Prostate gland (tissue), 2 donors: ENCODE data around the gene FNDC3B. TPM values are rescaled to one million over a fixed set of nuclear protein-coding genes. Genes with fewer than 3 reads are reported as not detected.

ENCODE experiments used
- DNase-seq: peaks from one replicate; pipeline ENCODE4 v3.0.0-alpha.2; 2019; ENCODE audit warnings: low spot score
- H3K27ac ChIP-seq, 2 donors: fragments of 200-600 bp; sonication (generic); 2 replicates each; pipeline ENCODE4 v1.5.1; 2017 to 2019
- H3K27me3 ChIP-seq: fragments of 200-600 bp; sonication (generic); replicated peaks from 2 replicates; pipeline ENCODE4 v1.5.1; 2019; ENCODE audit not compliant: insufficient read depth
- H3K36me3 ChIP-seq, 2 donors: fragments of 200-600 bp; sonication (generic); 1 replicate in 1 of 2; 2 replicates in 1 of 2; pipeline versions ENCODE4 v1.5.1 to v1.8.1; 2017 to 2019
- H3K4me1 ChIP-seq: fragments of 200-600 bp; sonication (generic); replicated peaks from 2 replicates; pipeline ENCODE4 v1.5.1; 2019
- H3K4me3 ChIP-seq, 2 donors: fragments of 200-600 bp; sonication (generic); 2 replicates each; pipeline ENCODE4 v1.5.1; 2017 to 2019
- H3K9me3 ChIP-seq: fragments of 200-600 bp; sonication (generic); 2 replicates; pipeline ENCODE4 v1.5.1; 2017
- POLR2A ChIP-seq: fragments of 450-650 bp; IDR thresholded peaks from one replicate; pipeline ENCODE4 v1.6.1; 2016; ENCODE audit warnings: antibody characterized with exemption, mild to moderate bottlenecking
- POLR2AphosphoS5 ChIP-seq: sonication (generic); formaldehyde crosslinking; IDR thresholded peaks from one replicate; pipeline ENCODE4 v1.6.1; 2017; ENCODE audit warnings: antibody characterized with exemption
- WGBS: methylation state at CpG from one replicate; pipeline ENCODE4 v1.1.5; 2018; 5-methylcytosine and 5-hydroxymethylcytosine counted together
- intact Hi-C: fragments of 100-400 bp; cut with DNase I; formaldehyde crosslinking; loops from one replicate; pipeline ENCODE4 v1.14.2; 2022
- total RNA-seq, 2 donors: library from RNA; depleted of rRNA; stranded (reverse); fragments of >200 nt; gene quantifications; one replicate each; pipeline ENCODE4 v1.1.0, GENCODE V29; 2016
- TF ChIP-seq, protein P1 (sequence below), 4 experiments: fragments of 200-600 bp in 2 of 4; fragments of 450-650 bp in 2 of 4; sonication (generic) in 2 of 4; IDR thresholded peaks; 1 replicate in 3 of 4; 2 replicates in 1 of 4; pipeline ENCODE4 v1.5.1; 2016 to 2019; ENCODE audit warnings: antibody characterized with exemption in 4 of 4, mild to moderate bottlenecking in 2 of 4, moderate library complexity in 2 of 4

FNDC3B gene
- total RNA-seq, 2 donors from 2014 or later = 35.9 to 62.4 TPM

DNA sequence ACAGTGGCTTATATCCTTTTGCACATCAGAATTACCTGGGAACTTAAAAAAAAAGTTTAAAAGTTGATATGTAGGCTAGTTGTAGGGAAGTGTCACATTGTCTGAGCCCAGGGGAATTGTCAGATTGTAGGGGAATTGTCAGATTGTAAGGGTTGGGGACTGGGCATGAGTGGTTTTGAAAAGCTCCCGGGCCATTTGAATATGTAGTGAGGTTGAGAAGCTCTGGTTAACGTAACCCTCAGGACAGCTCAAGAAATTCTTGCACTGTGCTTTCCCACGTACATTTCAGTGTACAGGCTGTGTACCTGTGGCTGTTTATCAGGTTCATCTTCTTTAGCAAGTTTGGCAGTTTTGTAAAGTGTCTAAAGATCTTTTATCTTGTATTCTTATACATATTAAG, 107.0 kb downstream of the FNDC3B start:
- intact Hi-C loops = no loop called here
- no peak for DNase-seq
- no peak for TF ChIP-seq POLR2A
- TF ChIP-seq, protein P1, sequence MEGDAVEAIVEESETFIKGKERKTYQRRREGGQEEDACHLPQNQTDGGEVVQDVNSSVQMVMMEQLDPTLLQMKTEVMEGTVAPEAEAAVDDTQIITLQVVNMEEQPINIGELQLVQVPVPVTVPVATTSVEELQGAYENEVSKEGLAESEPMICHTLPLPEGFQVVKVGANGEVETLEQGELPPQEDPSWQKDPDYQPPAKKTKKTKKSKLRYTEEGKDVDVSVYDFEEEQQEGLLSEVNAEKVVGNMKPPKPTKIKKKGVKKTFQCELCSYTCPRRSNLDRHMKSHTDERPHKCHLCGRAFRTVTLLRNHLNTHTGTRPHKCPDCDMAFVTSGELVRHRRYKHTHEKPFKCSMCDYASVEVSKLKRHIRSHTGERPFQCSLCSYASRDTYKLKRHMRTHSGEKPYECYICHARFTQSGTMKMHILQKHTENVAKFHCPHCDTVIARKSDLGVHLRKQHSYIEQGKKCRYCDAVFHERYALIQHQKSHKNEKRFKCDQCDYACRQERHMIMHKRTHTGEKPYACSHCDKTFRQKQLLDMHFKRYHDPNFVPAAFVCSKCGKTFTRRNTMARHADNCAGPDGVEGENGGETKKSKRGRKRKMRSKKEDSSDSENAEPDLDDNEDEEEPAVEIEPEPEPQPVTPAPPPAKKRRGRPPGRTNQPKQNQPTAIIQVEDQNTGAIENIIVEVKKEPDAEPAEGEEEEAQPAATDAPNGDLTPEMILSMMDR (IDR thresholded peaks at IDR 0.05) = no peak
- no peak for TF ChIP-seq POLR2AphosphoS5
- H3K4me1 ChIP-seq = no peaks in the 10 kb centered on the region
- no peaks in the 10 kb centered on the region for H3K9me3 ChIP-seq
- no peak overlapping the region for H3K27ac ChIP-seq
- H3K27me3 ChIP-seq = no peaks in the 10 kb centered on the region
- whole genome bisulfite sequencing = 47% methylated on average over 3 of the region's 3 CpGs
- H3K36me3 ChIP-seq = no peaks in the 10 kb centered on the region
- H3K4me3 ChIP-seq = no peak overlapping the region

DNA sequence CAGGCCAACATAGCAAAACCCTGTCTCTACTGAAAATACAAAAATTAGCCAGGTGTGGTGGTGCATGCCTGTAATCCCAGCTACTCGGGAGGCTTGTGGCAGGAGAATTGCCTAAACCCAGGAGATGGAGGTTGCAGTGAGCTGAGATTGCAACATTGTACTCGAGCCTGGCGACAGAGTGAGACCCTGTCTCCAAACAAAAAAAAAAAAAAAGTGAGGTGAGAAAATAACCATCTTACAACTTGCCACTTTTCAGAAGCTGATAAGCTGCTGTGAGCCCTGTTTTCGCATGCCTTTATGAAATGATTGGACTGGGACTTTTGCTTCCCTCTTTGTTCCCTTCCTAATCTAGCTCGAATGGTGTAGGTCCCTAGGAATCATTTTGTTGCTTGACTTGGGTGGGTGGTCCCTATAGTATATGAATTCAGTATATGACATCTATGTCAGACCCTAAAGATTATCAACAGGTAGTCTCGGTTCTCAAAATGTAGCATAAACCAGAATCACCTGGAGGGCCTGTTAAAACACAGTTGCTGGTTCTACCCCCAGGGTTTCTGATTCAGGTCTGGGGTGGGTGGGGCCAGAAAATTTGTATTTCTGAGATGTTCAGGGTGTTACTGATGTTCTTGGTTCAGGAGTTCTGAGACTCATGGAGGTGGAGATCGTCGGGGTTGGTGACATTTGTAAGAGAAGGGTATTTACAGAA, 107.9 kb downstream of the FNDC3B start:
- intact Hi-C loops = no loop called here
- Histone ChIP-seq H3K27ac (no peak overlapping the region), H3K4me3 (no peak overlapping the region), H3K36me3 (no peaks in the 10 kb centered on the region), H3K9me3 (no peaks in the 10 kb centered on the region), H3K4me1 (no peaks in the 10 kb centered on the region), H3K27me3 (no peaks in the 10 kb centered on the region)
- no peak for TF ChIP-seq POLR2AphosphoS5
- no peak for TF ChIP-seq POLR2A
- TF ChIP-seq, protein P1 (IDR thresholded peaks at IDR 0.05) = no peak
- 96% methylated on average over 8 of the region's 8 CpGs for WGBS
- no peak for DNase-seq

DNA sequence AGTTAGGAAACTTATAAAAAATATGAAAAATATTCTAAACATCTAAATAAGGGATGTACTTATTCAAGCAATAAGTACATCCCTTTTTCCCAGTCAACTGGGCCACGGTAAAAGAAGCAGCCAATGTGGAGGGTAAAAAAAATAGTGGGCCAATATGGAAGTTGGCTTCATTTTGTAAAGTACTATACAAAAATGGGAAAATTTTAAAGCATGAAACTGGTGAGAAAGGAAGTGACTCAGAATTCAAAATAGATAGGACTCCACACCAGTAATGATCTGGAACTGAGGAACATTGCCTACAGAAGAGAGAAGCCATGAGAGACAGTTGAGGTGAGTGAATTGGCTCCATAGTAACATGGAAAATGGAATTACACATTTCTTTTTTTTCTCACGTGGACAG, 108.9 kb downstream of the FNDC3B start:
- TF ChIP-seq POLR2A (no peak), POLR2AphosphoS5 (no peak)
- TF ChIP-seq, protein P1 (IDR thresholded peaks at IDR 0.05) = no peak
- Histone ChIP-seq H3K4me3 (no peak overlapping the region), H3K27me3 (no peaks in the 10 kb centered on the region), H3K4me1 (peaks cover 8% of the 10 kb centered on the region), H3K9me3 (no peaks in the 10 kb centered on the region), H3K36me3 (no peaks in the 10 kb centered on the region), H3K27ac (no peak overlapping the region)
- intact Hi-C loops = no loop called here
- 89% methylated on average over 2 of the region's 2 CpGs for WGBS
- DNase-seq = no peak

DNA sequence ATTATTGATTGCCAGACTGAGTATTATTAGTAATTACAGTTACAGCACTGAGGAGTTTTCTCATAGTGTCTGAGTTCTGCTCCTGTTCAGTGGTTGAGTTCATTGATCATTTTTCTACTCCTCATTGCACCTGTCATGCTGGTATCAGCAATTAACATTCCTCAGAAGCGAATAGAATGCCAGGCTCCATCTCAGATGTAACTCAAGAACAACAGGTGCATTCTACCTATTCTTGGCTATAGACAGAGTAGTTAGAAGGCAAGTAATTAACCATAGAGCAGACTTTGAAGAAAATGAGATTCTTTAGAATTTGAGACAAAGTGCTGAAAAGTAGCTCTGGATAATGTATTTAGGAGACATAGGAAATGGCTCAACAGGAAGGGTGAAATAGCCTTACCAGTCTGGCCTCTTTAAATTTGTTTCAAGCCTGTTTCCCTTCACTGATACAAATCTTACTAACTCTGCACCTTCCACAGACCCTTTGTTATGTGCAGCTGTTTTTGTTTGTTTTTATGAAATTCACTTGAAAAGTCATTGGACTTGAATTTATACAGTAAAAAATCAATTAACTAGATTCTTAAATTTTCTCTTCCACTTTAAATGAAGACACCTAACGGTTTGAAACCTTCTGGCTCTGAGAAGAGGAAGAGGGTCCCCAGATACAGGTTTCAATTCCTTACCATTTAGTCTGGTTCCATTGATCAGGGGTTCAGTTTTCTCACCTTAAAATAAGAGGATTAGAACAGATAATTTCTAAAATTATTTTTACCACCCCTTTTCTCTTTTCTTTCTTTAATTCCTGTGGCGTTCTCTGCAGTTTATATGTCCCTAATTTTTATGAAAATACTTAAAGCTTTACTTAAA, 109.6 kb downstream of the FNDC3B start:
- DNase-seq = no peak
- Histone ChIP-seq H3K4me3 (no peak overlapping the region), H3K27me3 (no peaks in the 10 kb centered on the region), H3K36me3 (no peaks in the 10 kb centered on the region), H3K27ac (no peak overlapping the region), H3K4me1 (peaks cover 15% of the 10 kb centered on the region), H3K9me3 (no peaks in the 10 kb centered on the region)
- TF ChIP-seq, protein P1 (IDR thresholded peaks at IDR 0.05) = no peak
- TF ChIP-seq POLR2A (no peak), POLR2AphosphoS5 (no peak)
- 89% methylated on average over 3 of the region's 3 CpGs for WGBS
- intact Hi-C loops = no loop called here
